ENCODE results near the gene FUT8. TPM values are rescaled to one million over a fixed set of nuclear protein-coding genes. Genes with fewer than 3 reads are reported as not detected.

The FUT8 gene
- total RNA-seq, 4 donors from 2014 or later: 5.5 to 25.4 (median 8.8) TPM

- no peaks in the 10 kb centered on the region for H3K4me1 ChIP-seq
- DNase-seq: no peak
- no peak for TF ChIP-seq POLR2A (IDR thresholded peaks at IDR 0.05)
- TF ChIP-seq, protein P1, sequence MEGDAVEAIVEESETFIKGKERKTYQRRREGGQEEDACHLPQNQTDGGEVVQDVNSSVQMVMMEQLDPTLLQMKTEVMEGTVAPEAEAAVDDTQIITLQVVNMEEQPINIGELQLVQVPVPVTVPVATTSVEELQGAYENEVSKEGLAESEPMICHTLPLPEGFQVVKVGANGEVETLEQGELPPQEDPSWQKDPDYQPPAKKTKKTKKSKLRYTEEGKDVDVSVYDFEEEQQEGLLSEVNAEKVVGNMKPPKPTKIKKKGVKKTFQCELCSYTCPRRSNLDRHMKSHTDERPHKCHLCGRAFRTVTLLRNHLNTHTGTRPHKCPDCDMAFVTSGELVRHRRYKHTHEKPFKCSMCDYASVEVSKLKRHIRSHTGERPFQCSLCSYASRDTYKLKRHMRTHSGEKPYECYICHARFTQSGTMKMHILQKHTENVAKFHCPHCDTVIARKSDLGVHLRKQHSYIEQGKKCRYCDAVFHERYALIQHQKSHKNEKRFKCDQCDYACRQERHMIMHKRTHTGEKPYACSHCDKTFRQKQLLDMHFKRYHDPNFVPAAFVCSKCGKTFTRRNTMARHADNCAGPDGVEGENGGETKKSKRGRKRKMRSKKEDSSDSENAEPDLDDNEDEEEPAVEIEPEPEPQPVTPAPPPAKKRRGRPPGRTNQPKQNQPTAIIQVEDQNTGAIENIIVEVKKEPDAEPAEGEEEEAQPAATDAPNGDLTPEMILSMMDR (IDR thresholded peaks at IDR 0.05): no peak
- no peak overlapping the region for H3K27ac ChIP-seq
- no peaks in the 10 kb centered on the region for H3K36me3 ChIP-seq
- intact Hi-C loops (cut with DNase I): no loop called here
- H3K27me3 ChIP-seq: no peaks in the 10 kb centered on the region
- H3K4me3 ChIP-seq: no peak overlapping the region
- H3K9me3 ChIP-seq: no peaks in the 10 kb centered on the region
These were observed 105.4 kb downstream of the FUT8 start for GRCh38 chr14:65517635-65518542.

DNA sequence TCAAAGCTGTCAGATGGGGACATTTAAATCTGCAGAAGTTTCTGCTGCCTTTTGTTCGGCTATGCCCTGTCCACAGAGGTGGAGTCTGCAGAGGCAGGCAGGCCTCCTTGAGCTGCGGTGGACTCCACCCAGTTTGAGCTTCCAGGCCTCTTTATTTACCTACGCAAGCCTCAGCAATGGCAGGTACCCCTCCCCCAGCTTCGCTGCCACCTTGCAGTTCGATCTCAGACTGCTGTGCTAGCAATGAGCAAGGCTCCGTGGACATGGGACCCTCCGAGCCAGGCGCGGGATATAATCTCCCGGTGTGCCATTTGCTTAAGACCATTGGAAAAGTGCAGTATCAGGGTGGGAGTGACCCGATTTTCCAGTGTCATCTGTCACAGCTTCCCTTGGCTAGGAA, 115.5 kb downstream of the FUT8 start:
- Histone ChIP-seq H3K27me3 (no peaks in the 10 kb centered on the region), H3K27ac (no peak overlapping the region), H3K36me3 (no peaks in the 10 kb centered on the region), H3K4me3 (no peak overlapping the region), H3K4me1 (no peaks in the 10 kb centered on the region), H3K9me3 (peaks cover 0 to 16% (median 8%) of the 10 kb centered on the region in 3 donors)
- intact Hi-C loops (cut with DNase I): no loop called here
- DNase-seq: no peak
- 80 to 98% methylated on average over 2 to 8 of the region's 11 CpGs for WGBS, 2 donors
- TF ChIP-seq, protein P1 (IDR thresholded peaks at IDR 0.05): no peak
- TF ChIP-seq POLR2A (IDR thresholded peaks at IDR 0.05): no peak

DNA sequence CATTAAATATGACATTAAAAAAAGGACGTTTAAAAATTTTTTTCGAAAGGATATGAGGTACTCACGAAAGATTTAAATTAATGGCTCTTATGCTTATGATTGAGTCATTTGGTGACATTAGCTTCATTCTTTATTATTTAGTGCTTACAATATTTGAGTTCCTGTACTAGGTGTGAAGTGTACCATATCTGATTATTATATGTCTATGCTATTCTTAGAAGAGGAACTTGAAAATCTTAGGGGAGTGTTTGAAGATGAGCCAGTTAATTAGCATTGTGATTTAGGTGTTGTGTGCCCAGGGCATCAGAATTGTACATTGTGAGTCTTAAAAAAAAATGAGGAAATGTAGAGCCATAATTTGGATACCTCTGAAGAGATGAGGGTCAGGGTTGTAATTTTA, 118.6 kb downstream of the FUT8 start:
- intact Hi-C loops (cut with DNase I): no loop called here
- H3K27me3 ChIP-seq: no peaks in the 10 kb centered on the region
- H3K27ac ChIP-seq: no peak overlapping the region
- no peaks in the 10 kb centered on the region for H3K4me1 ChIP-seq
- no peak overlapping the region for H3K4me3 ChIP-seq
- TF ChIP-seq POLR2A (IDR thresholded peaks at IDR 0.05): no peak
- TF ChIP-seq, protein P1 (IDR thresholded peaks at IDR 0.05): no peak
- 77 to 93% methylated on average over 3 of the region's 3 CpGs for WGBS, 2 donors
- DNase-seq: no peak
- H3K9me3 ChIP-seq: peaks cover 0 to 23% (median 19%) of the 10 kb centered on the region in 3 donors
- no peaks in the 10 kb centered on the region for H3K36me3 ChIP-seq

- H3K27ac ChIP-seq: no peak overlapping the region
- WGBS, 2 donors: 94 to 95% methylated on average over 4 of the region's 4 CpGs
- H3K4me3 ChIP-seq: no peak overlapping the region
- H3K4me1 ChIP-seq: no peaks in the 10 kb centered on the region
- no peak for TF ChIP-seq POLR2A (IDR thresholded peaks at IDR 0.05)
- TF ChIP-seq, protein P1 (IDR thresholded peaks at IDR 0.05): no peak
- DNase-seq: no peak
- H3K36me3 ChIP-seq: no peaks in the 10 kb centered on the region
- intact Hi-C loops (cut with DNase I): no loop called here
- peaks cover 0 to 20% (median 15%) of the 10 kb centered on the region in 3 donors for H3K9me3 ChIP-seq
- no peaks in the 10 kb centered on the region for H3K27me3 ChIP-seq
These were observed 121.3 kb downstream of the FUT8 start for GRCh38 chr14:65533736-65534404.

- no peaks in the 10 kb centered on the region for H3K4me1 ChIP-seq
- H3K9me3 ChIP-seq: peaks cover 0 to 20% (median 15%) of the 10 kb centered on the region in 3 donors
- TF ChIP-seq, protein P1 (IDR thresholded peaks at IDR 0.05): no peak
- no peak for TF ChIP-seq POLR2A (IDR thresholded peaks at IDR 0.05)
- H3K27me3 ChIP-seq: no peaks in the 10 kb centered on the region
- intact Hi-C loops (cut with DNase I): no loop called here
- no peak overlapping the region for H3K27ac ChIP-seq
- H3K36me3 ChIP-seq: no peaks in the 10 kb centered on the region
- no peak for DNase-seq
- WGBS, 2 donors: 93 to 94% methylated on average over 2 of the region's 2 CpGs
- H3K4me3 ChIP-seq: no peak overlapping the region
These were observed 124.4 kb downstream of the FUT8 start for GRCh38 chr14:65536781-65537423.
